Loucy (cell line): ENCODE results near the gene SLC36A1.

Experiments
- H2AFZ ChIP-seq: fragments of 200-600 bp; sonication (generic); 2 replicates; pipeline ENCODE4 v1.6.0; 2016; ENCODE audit warnings: antibody characterized with exemption, mild to moderate bottlenecking, low read length, moderate library complexity
- H3F3A ChIP-seq: fragments of 200-600 bp; 2 replicates; pipeline ENCODE4 v1.6.0; 2016; ENCODE audit warnings: antibody characterized with exemption, low read depth, mild to moderate bottlenecking
- H3K27me3 ChIP-seq: fragments of 200-600 bp; sonication (generic); 2 replicates; pipeline ENCODE4 v1.6.1; 2014; ENCODE audit warnings: low read length, mild to moderate bottlenecking; ENCODE audit not compliant: insufficient read depth, poor library complexity, severe bottlenecking
- H3K36me3 ChIP-seq: fragments of 200-600 bp; sonication (generic); 2 replicates; pipeline ENCODE4 v1.6.1; 2016; ENCODE audit warnings: low read length; ENCODE audit not compliant: insufficient read depth
- H3K4me1 ChIP-seq: fragments of 200-600 bp; sonication (generic); 2 replicates; pipeline ENCODE4 v1.5.1; 2014; ENCODE audit warnings: low read length, mild to moderate bottlenecking; ENCODE audit not compliant: insufficient read depth, poor library complexity, severe bottlenecking
- H3K4me2 ChIP-seq: fragments of 200-600 bp; sonication (generic); 2 replicates; pipeline ENCODE4 v1.6.0; 2014; ENCODE audit warnings: antibody characterized with exemption, low read length, low read depth, mild to moderate bottlenecking; ENCODE audit not compliant: poor library complexity, severe bottlenecking
- H3K4me3 ChIP-seq: fragments of 200-600 bp; sonication (generic); 2 replicates; pipeline ENCODE4 v1.5.1; 2014; ENCODE audit warnings: low read length, mild to moderate bottlenecking, mixed read lengths; ENCODE audit not compliant: poor library complexity, severe bottlenecking
- H3K79me2 ChIP-seq: fragments of 200-600 bp; sonication (generic); 2 replicates; pipeline ENCODE4 v1.6.1; 2014; ENCODE audit warnings: low read length; ENCODE audit not compliant: insufficient read depth
- H3K9ac ChIP-seq: fragments of 200-600 bp; sonication (generic); 2 replicates; pipeline ENCODE4 v1.6.0; 2014; ENCODE audit warnings: mild to moderate bottlenecking, low read depth, low read length, moderate library complexity; ENCODE audit not compliant: poor library complexity, severe bottlenecking
- H3K9me2 ChIP-seq: fragments of 200-600 bp; sonication (generic); replicated peaks from 2 replicates; pipeline ENCODE4 v1.6.1; 2016; ENCODE audit warnings: low read depth, low read length, mixed read lengths
- H3K9me3 ChIP-seq: fragments of 200-600 bp; sonication (generic); 2 replicates; pipeline ENCODE4 v1.6.1; 2014; ENCODE audit warnings: mild to moderate bottlenecking, antibody characterized with exemption, low read length, low read depth; ENCODE audit not compliant: insufficient read depth
- H4K20me1 ChIP-seq: fragments of 200-600 bp; sonication (generic); 2 replicates; pipeline ENCODE4 v1.6.0; 2014; ENCODE audit warnings: antibody characterized with exemption, low read length, mild to moderate bottlenecking; ENCODE audit not compliant: insufficient read depth, poor library complexity, severe bottlenecking
- EZH2phosphoT487 ChIP-seq: fragments of 200-600 bp; IDR thresholded peaks from 2 replicates; pipeline ENCODE4 v1.6.1; 2018; ENCODE audit warnings: antibody characterized with exemption, mild to moderate bottlenecking, moderate library complexity, borderline replicate concordance
- TF ChIP-seq, protein P1 (sequence below): fragments of 200-600 bp; sonication (generic); conservative IDR thresholded peaks from 2 replicates; pipeline ENCODE4 v1.5.1; 2014; ENCODE audit warnings: mild to moderate bottlenecking, antibody characterized with exemption, low read length

The SLC36A1 gene

GRCh38 chr5:151517122-151517920, 69.9 kb downstream of the SLC36A1 start:
- H3K4me3 ChIP-seq: no peak overlapping the region
- no peaks in the 10 kb centered on the region for H3F3A ChIP-seq
- TF ChIP-seq, protein P1, sequence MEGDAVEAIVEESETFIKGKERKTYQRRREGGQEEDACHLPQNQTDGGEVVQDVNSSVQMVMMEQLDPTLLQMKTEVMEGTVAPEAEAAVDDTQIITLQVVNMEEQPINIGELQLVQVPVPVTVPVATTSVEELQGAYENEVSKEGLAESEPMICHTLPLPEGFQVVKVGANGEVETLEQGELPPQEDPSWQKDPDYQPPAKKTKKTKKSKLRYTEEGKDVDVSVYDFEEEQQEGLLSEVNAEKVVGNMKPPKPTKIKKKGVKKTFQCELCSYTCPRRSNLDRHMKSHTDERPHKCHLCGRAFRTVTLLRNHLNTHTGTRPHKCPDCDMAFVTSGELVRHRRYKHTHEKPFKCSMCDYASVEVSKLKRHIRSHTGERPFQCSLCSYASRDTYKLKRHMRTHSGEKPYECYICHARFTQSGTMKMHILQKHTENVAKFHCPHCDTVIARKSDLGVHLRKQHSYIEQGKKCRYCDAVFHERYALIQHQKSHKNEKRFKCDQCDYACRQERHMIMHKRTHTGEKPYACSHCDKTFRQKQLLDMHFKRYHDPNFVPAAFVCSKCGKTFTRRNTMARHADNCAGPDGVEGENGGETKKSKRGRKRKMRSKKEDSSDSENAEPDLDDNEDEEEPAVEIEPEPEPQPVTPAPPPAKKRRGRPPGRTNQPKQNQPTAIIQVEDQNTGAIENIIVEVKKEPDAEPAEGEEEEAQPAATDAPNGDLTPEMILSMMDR: no peak
- no peak for TF ChIP-seq EZH2phosphoT487
- H3K9ac ChIP-seq: no peak overlapping the region
- no peaks in the 10 kb centered on the region for H3K4me1 ChIP-seq
- H2AFZ ChIP-seq: no peak overlapping the region
- H3K36me3 ChIP-seq: no peaks in the 10 kb centered on the region
- H3K27me3 ChIP-seq: no peaks in the 10 kb centered on the region
- H3K9me2 ChIP-seq: no peaks in the 10 kb centered on the region
- no peaks in the 10 kb centered on the region for H3K79me2 ChIP-seq
- H4K20me1 ChIP-seq: no peaks in the 10 kb centered on the region
- H3K9me3 ChIP-seq: no peaks in the 10 kb centered on the region
- no peak overlapping the region for H3K4me2 ChIP-seq

- Histone ChIP-seq H3F3A (no peaks in the 10 kb centered on the region), H3K4me3 (no peak overlapping the region), H3K27me3 (no peaks in the 10 kb centered on the region), H3K9ac (no peak overlapping the region), H3K36me3 (no peaks in the 10 kb centered on the region), H4K20me1 (no peaks in the 10 kb centered on the region), H3K4me2 (no peak overlapping the region), H3K9me2 (no peaks in the 10 kb centered on the region), H3K4me1 (no peaks in the 10 kb centered on the region), H2AFZ (no peak overlapping the region), H3K79me2 (no peaks in the 10 kb centered on the region), H3K9me3 (no peaks in the 10 kb centered on the region)
- TF ChIP-seq, protein P1: peak; percentile 24
- TF ChIP-seq EZH2phosphoT487: no peak
Observed at GRCh38 chr5:151520294-151520693, 72.9 kb downstream of the SLC36A1 start.

DNA sequence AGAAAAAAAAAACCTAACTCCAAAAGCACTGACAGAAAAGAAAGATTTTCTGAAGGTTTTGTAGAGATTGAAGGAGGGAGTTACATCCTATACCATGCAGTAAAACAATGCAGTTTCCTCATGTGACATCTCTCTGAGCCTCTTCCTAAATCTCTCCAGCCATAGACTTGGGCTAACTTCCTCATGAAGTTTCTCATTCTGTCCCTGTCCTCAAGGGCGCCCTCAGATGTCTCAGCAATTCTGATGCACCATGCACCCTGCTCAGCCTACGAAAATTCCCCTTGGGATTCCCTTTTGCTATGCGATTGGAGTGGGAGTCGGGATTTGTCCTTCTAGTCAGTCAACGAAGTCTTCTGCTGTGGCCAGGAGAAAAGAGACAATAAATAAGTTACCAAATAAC, 74.8 kb downstream of the SLC36A1 start:
- H3K9ac ChIP-seq: no peak overlapping the region
- no peak overlapping the region for H3K4me3 ChIP-seq
- no peaks in the 10 kb centered on the region for H3F3A ChIP-seq
- H3K9me2 ChIP-seq: no peaks in the 10 kb centered on the region
- H2AFZ ChIP-seq: no peak overlapping the region
- no peaks in the 10 kb centered on the region for H3K4me1 ChIP-seq
- no peaks in the 10 kb centered on the region for H3K36me3 ChIP-seq
- H3K9me3 ChIP-seq: no peaks in the 10 kb centered on the region
- H3K79me2 ChIP-seq: no peaks in the 10 kb centered on the region
- no peak for TF ChIP-seq EZH2phosphoT487
- TF ChIP-seq, protein P1: no peak
- no peak overlapping the region for H3K4me2 ChIP-seq
- no peaks in the 10 kb centered on the region for H3K27me3 ChIP-seq
- no peaks in the 10 kb centered on the region for H4K20me1 ChIP-seq
